ENCODE measurements around the gene RBPJ.
A peak's percentile ranks its signal among the peaks of the same experiment; 100 is the strongest.

The RBPJ gene

GRCh38 chr4:26406346-26406975 lies 85.6 kb downstream of the RBPJ start:
- DNase-seq (ENCODE audit: low spot score) (no peak), ATAC-seq (ENCODE audit: low read depth) (no peak)
- Histone ChIP-seq H3K9me3 (ENCODE audit: severe bottlenecking) (peaks cover 21% of the 10 kb centered on the region), H3K4me3 (ENCODE audit: severe bottlenecking) (no peak overlapping the region), H3K27ac (ENCODE audit: poor library complexity, severe bottlenecking) (no peak overlapping the region), H3K4me1 (ENCODE audit: insufficient read depth, poor library complexity, severe bottlenecking) (no peaks in the 10 kb centered on the region), H3K36me3 (ENCODE audit: low read depth) (peaks cover 35% of the 10 kb centered on the region), H3K27me3 (ENCODE audit: insufficient read depth, poor library complexity, severe bottlenecking) (no peaks in the 10 kb centered on the region)
- TF ChIP-seq CTCF (IDR thresholded peaks at IDR 0.05; ENCODE audit: poor library complexity, severe bottlenecking), result no peak

GRCh38 chr4:26407476-26407875 lies 86.7 kb downstream of the RBPJ start:
- DNase-seq (ENCODE audit: low spot score) (no peak), ATAC-seq (ENCODE audit: low read depth) (no peak)
- TF ChIP-seq CTCF (IDR thresholded peaks at IDR 0.05; ENCODE audit: poor library complexity, severe bottlenecking), result no peak
- H3K36me3 ChIP-seq (ENCODE audit: low read depth), result peaks cover 36% of the 10 kb centered on the region
- H3K9me3 ChIP-seq (ENCODE audit: severe bottlenecking), result peaks cover 21% of the 10 kb centered on the region
- no peaks in the 10 kb centered on the region for H3K4me1 ChIP-seq (ENCODE audit: insufficient read depth, poor library complexity, severe bottlenecking)
- H3K27ac ChIP-seq (ENCODE audit: poor library complexity, severe bottlenecking), result no peak overlapping the region
- no peak overlapping the region for H3K4me3 ChIP-seq (ENCODE audit: severe bottlenecking)
- H3K27me3 ChIP-seq (ENCODE audit: insufficient read depth, poor library complexity, severe bottlenecking), result no peaks in the 10 kb centered on the region

- DNase-seq (ENCODE audit: low spot score) (no peak), ATAC-seq (ENCODE audit: low read depth) (peak; percentile 64)
- TF ChIP-seq CTCF (IDR thresholded peaks at IDR 0.05; ENCODE audit: poor library complexity, severe bottlenecking), result peak; percentile 85
- Histone ChIP-seq H3K4me1 (ENCODE audit: insufficient read depth, poor library complexity, severe bottlenecking) (no peaks in the 10 kb centered on the region), H3K27me3 (ENCODE audit: insufficient read depth, poor library complexity, severe bottlenecking) (no peaks in the 10 kb centered on the region), H3K27ac (ENCODE audit: poor library complexity, severe bottlenecking) (no peak overlapping the region), H3K4me3 (ENCODE audit: severe bottlenecking) (no peak overlapping the region), H3K9me3 (ENCODE audit: severe bottlenecking) (peaks cover 13% of the 10 kb centered on the region), H3K36me3 (ENCODE audit: low read depth) (peaks cover 41% of the 10 kb centered on the region)
Measured at GRCh38 chr4:26410385-26411293, 89.8 kb downstream of the RBPJ start.

- ATAC-seq (ENCODE audit: low read depth) (no peak), DNase-seq (ENCODE audit: low spot score) (no peak)
- H3K27ac ChIP-seq (ENCODE audit: poor library complexity, severe bottlenecking), result no peak overlapping the region
- no peaks in the 10 kb centered on the region for H3K27me3 ChIP-seq (ENCODE audit: insufficient read depth, poor library complexity, severe bottlenecking)
- H3K36me3 ChIP-seq (ENCODE audit: low read depth), result peaks cover 28% of the 10 kb centered on the region; the same call in 1 of the 2 replicates
- no peaks in the 10 kb centered on the region for H3K9me3 ChIP-seq (ENCODE audit: severe bottlenecking)
- no peaks in the 10 kb centered on the region for H3K4me1 ChIP-seq (ENCODE audit: insufficient read depth, poor library complexity, severe bottlenecking)
- no peak for TF ChIP-seq CTCF (IDR thresholded peaks at IDR 0.05; ENCODE audit: poor library complexity, severe bottlenecking)
- H3K4me3 ChIP-seq (ENCODE audit: severe bottlenecking), result no peak overlapping the region
Measured at GRCh38 chr4:26412381-26413372, 91.9 kb downstream of the RBPJ start.
